Measurements from ENCODE around the gene ANKRD18B.
"Not testable (repeated sequence)": the region's sequence is repeated elsewhere in the genome, so short reads cannot be mapped to it uniquely, and the experiment has no call there.

ANKRD18B gene

DNA sequence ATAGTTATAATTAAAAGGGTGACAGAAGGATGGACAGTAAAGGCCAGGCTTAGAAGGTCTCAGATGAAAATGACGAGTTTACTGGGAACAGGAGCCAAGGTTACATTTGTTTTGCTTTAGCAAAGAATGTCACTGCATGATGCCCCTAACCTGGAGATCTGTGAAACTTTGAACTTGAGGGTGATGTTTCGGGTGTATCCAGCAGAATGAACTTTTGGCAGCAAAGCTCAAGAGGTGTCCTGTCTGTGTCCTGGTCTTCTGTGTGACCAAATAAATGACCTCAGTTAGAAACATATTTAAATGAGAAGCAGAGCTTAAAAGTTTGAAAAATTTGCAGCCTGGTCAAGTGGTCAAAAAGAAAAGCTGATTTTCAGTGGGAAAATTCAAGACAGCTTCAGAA, 64.8 kb downstream of the ANKRD18B start:
- H4K8ac ChIP-seq (ENCODE audit: low read length); H2BK120ac ChIP-seq (ENCODE audit: low read depth, low read length); H2BK5ac ChIP-seq (ENCODE audit: low read depth, low read length, poor library complexity, severe bottlenecking); H3K27me3 ChIP-seq (ENCODE audit: control insufficient read depth in 1 of 2, insufficient read depth in 1 of 2, low read length in 2 of 2); H3K18ac ChIP-seq (ENCODE audit: low read depth in 1 of 2, low read length in 2 of 2); H2AK5ac ChIP-seq (ENCODE audit: low read length, severe bottlenecking); H3K14ac ChIP-seq (ENCODE audit: low read length in 2 of 2); DNase-seq; H3K27ac ChIP-seq (ENCODE audit: low read length, poor library complexity, severe bottlenecking); H3K79me1 ChIP-seq (replicated peaks; ENCODE audit: low read length, poor library complexity, severe bottlenecking); H3K4me1 ChIP-seq (ENCODE audit: control insufficient read depth, insufficient read depth, low read depth, low read length); H4K91ac ChIP-seq (ENCODE audit: low read length); H3K4me2 ChIP-seq (ENCODE audit: low read length, poor library complexity, severe bottlenecking); H2BK15ac ChIP-seq (ENCODE audit: low read depth, poor library complexity, severe bottlenecking); H3K4ac ChIP-seq (ENCODE audit: low read depth in 1 of 2, low read length in 2 of 2); H3K23ac ChIP-seq (ENCODE audit: low read length in 2 of 2); H3K36me3 ChIP-seq (ENCODE audit: control insufficient read depth in 1 of 2, insufficient read depth in 2 of 2, low read depth in 1 of 2, low read length in 2 of 2); H3K9ac ChIP-seq (ENCODE audit: low read length); H2BK12ac ChIP-seq (ENCODE audit: low read length in 2 of 2); H3K9me3 ChIP-seq (ENCODE audit: control insufficient read depth, low read length); H3K4me3 ChIP-seq (ENCODE audit: insufficient read depth in 1 of 2, low read depth in 1 of 2, low read length in 2 of 2); H2AFZ ChIP-seq (ENCODE audit: low read depth, low read length): not testable (repeated sequence)
- WGBS: 92% methylated on average over 1 of the region's 2 CpGs

DNA sequence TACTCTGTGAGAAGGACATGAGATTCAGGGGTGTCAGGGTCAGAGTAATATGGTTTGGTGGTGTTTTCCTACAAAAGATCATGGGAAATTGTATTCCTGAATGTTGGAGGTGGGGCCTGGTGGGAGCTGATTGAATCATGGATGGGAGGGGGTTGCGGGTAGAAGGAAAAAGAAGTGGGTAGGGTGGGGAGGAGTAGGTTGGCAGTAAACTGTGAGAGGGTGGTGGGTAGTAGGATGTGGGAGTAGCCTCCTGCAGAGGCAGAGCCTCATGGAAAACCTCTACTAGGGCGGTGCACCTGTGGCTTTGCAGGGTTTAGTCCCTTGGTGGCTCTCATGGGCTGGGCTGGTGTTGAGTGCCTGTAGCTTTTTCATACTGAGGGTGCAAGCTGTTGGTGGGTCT, 66.8 kb downstream of the ANKRD18B start:
- H3K9me3 ChIP-seq (ENCODE audit: control insufficient read depth, low read length); H3K4me2 ChIP-seq (ENCODE audit: low read length, poor library complexity, severe bottlenecking); H2AFZ ChIP-seq (ENCODE audit: low read depth, low read length); H3K14ac ChIP-seq (ENCODE audit: low read length in 2 of 2); H4K8ac ChIP-seq (ENCODE audit: low read length); H2BK12ac ChIP-seq (ENCODE audit: low read length in 2 of 2); H3K4ac ChIP-seq (ENCODE audit: low read depth in 1 of 2, low read length in 2 of 2); H3K4me1 ChIP-seq (ENCODE audit: control insufficient read depth, insufficient read depth, low read depth, low read length); H2AK5ac ChIP-seq (ENCODE audit: low read length, severe bottlenecking); H3K9ac ChIP-seq (ENCODE audit: low read length); DNase-seq; H3K27me3 ChIP-seq (ENCODE audit: control insufficient read depth in 1 of 2, insufficient read depth in 1 of 2, low read length in 2 of 2); H2BK15ac ChIP-seq (ENCODE audit: low read depth, poor library complexity, severe bottlenecking); H3K36me3 ChIP-seq (ENCODE audit: control insufficient read depth in 1 of 2, insufficient read depth in 2 of 2, low read depth in 1 of 2, low read length in 2 of 2); H3K27ac ChIP-seq (ENCODE audit: low read length, poor library complexity, severe bottlenecking); H4K91ac ChIP-seq (ENCODE audit: low read length); H2BK120ac ChIP-seq (ENCODE audit: low read depth, low read length); H3K23ac ChIP-seq (ENCODE audit: low read length in 2 of 2); H3K79me1 ChIP-seq (replicated peaks; ENCODE audit: low read length, poor library complexity, severe bottlenecking); H3K18ac ChIP-seq (ENCODE audit: low read depth in 1 of 2, low read length in 2 of 2); H3K4me3 ChIP-seq (ENCODE audit: insufficient read depth in 1 of 2, low read depth in 1 of 2, low read length in 2 of 2); H2BK5ac ChIP-seq (ENCODE audit: low read depth, low read length, poor library complexity, severe bottlenecking): not testable (repeated sequence)
- 88% methylated on average over 2 of the region's 2 CpGs for whole genome bisulfite sequencing

DNA sequence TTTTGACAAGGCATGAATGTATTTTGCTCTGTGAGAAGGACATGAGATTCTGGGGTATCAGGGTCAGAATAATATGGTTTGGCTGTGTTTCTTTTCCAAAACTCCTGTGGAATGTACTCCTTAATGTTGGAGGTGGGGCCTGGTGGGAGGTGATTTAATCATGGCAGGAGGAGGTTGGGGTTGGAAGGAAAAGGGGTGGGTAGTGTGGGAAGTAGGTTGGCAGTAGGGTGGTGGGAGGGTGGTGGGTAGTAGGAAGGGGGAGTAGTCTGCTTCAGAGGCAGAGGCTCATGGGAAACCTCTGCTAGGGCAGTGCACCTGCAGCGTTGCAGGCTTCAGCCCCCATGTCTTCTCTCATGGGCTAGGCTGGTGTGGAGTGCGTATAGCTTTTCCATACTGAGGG, 72.9 kb downstream of the ANKRD18B start:
- H3K18ac ChIP-seq (ENCODE audit: low read depth in 1 of 2, low read length in 2 of 2); H3K27me3 ChIP-seq (ENCODE audit: control insufficient read depth in 1 of 2, insufficient read depth in 1 of 2, low read length in 2 of 2); H3K4me3 ChIP-seq (ENCODE audit: insufficient read depth in 1 of 2, low read depth in 1 of 2, low read length in 2 of 2): not testable (repeated sequence)

DNA sequence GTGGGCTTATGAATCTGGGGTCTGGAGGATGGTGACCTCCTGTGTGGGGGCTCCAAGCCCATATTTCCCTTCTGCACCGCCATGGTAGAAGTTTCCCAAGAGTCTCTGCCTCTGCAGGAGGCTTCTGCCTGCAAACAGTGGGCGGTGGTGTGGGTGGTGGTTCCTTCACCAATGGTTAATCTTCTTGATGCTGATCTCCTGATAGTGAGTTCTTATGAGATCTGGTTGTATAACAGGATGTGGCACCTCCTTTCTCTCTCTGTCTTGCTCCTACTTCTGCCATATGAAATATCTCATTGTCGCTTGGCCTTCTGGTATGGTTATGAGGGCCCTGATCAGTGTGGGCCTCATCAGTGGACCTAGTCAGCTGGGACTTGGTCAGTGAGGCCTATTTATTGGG, 73.3 kb downstream of the ANKRD18B start:
- H4K91ac ChIP-seq (ENCODE audit: low read length); H3K23ac ChIP-seq (ENCODE audit: low read length in 2 of 2): not testable (repeated sequence)

More for the DNA sequence above, 72.9 kb downstream of the ANKRD18B start:
- not testable (repeated sequence) for H3K14ac ChIP-seq (ENCODE audit: low read length in 2 of 2); H3K9me3 ChIP-seq (ENCODE audit: control insufficient read depth, low read length); H2BK5ac ChIP-seq (ENCODE audit: low read depth, low read length, poor library complexity, severe bottlenecking); H3K79me1 ChIP-seq (replicated peaks; ENCODE audit: low read length, poor library complexity, severe bottlenecking); H4K8ac ChIP-seq (ENCODE audit: low read length); H3K36me3 ChIP-seq (ENCODE audit: control insufficient read depth in 1 of 2, insufficient read depth in 2 of 2, low read depth in 1 of 2, low read length in 2 of 2); H3K23ac ChIP-seq (ENCODE audit: low read length in 2 of 2); H3K4ac ChIP-seq (ENCODE audit: low read depth in 1 of 2, low read length in 2 of 2); H3K4me1 ChIP-seq (ENCODE audit: control insufficient read depth, insufficient read depth, low read depth, low read length); H3K4me2 ChIP-seq (ENCODE audit: low read length, poor library complexity, severe bottlenecking); H2AK5ac ChIP-seq (ENCODE audit: low read length, severe bottlenecking); H2BK12ac ChIP-seq (ENCODE audit: low read length in 2 of 2); DNase-seq; H2BK120ac ChIP-seq (ENCODE audit: low read depth, low read length); H3K9ac ChIP-seq (ENCODE audit: low read length); H2AFZ ChIP-seq (ENCODE audit: low read depth, low read length); H4K91ac ChIP-seq (ENCODE audit: low read length); H3K27ac ChIP-seq (ENCODE audit: low read length, poor library complexity, severe bottlenecking); H2BK15ac ChIP-seq (ENCODE audit: low read depth, poor library complexity, severe bottlenecking)
- 89% methylated on average over 2 of the region's 2 CpGs for WGBS

More for the DNA sequence above, 73.3 kb downstream of the ANKRD18B start:
- not testable (repeated sequence) for H3K14ac ChIP-seq (ENCODE audit: low read length in 2 of 2); H3K4me3 ChIP-seq (ENCODE audit: insufficient read depth in 1 of 2, low read depth in 1 of 2, low read length in 2 of 2); H3K4ac ChIP-seq (ENCODE audit: low read depth in 1 of 2, low read length in 2 of 2); H3K18ac ChIP-seq (ENCODE audit: low read depth in 1 of 2, low read length in 2 of 2); H2BK5ac ChIP-seq (ENCODE audit: low read depth, low read length, poor library complexity, severe bottlenecking); H2BK120ac ChIP-seq (ENCODE audit: low read depth, low read length); H3K36me3 ChIP-seq (ENCODE audit: control insufficient read depth in 1 of 2, insufficient read depth in 2 of 2, low read depth in 1 of 2, low read length in 2 of 2); DNase-seq; H3K4me2 ChIP-seq (ENCODE audit: low read length, poor library complexity, severe bottlenecking); H2BK12ac ChIP-seq (ENCODE audit: low read length in 2 of 2); H3K4me1 ChIP-seq (ENCODE audit: control insufficient read depth, insufficient read depth, low read depth, low read length); H3K27ac ChIP-seq (ENCODE audit: low read length, poor library complexity, severe bottlenecking); H2BK15ac ChIP-seq (ENCODE audit: low read depth, poor library complexity, severe bottlenecking); H3K9ac ChIP-seq (ENCODE audit: low read length); H2AK5ac ChIP-seq (ENCODE audit: low read length, severe bottlenecking); H3K79me1 ChIP-seq (replicated peaks; ENCODE audit: low read length, poor library complexity, severe bottlenecking); H3K9me3 ChIP-seq (ENCODE audit: control insufficient read depth, low read length); H3K27me3 ChIP-seq (ENCODE audit: control insufficient read depth in 1 of 2, insufficient read depth in 1 of 2, low read length in 2 of 2); H2AFZ ChIP-seq (ENCODE audit: low read depth, low read length); H4K8ac ChIP-seq (ENCODE audit: low read length)
- WGBS: 86% methylated on average over 3 of the region's 3 CpGs

All from mesenchymal stem cell (in vitro differentiated cells and primary cell).